IMR-90 (cell line): ENCODE results near the gene HS6ST3. TPM values are rescaled to one million over a fixed set of nuclear protein-coding genes. Genes with fewer than 3 reads are reported as not detected.

Experiments
- ATAC-seq: fragments of 200-7000 bp; cut with Tn5 transposase; 2 replicates; pipeline ENCODE4 v1.9.1; 2020; ENCODE audit warnings: low read depth, mild to moderate bottlenecking, moderate library complexity
- BruUV-seq: library from RNA; stranded (reverse); fragments of 400-500 nt; replicated peaks from 2 replicates; lab custom pipeline; 2021; lab: Mats Ljungman, UMichigan
- CTCF ChIA-PET: fragments of 300-600 bp; formaldehyde crosslinking; extraction: SDS; loops from one replicate; lab custom pipeline; 2021; ENCODE audit warnings: antibody characterized with exemption; lab: Yijun Ruan, JAX
- POLR2A ChIA-PET: fragments of 300-600 bp; sonication (Branson Sonifier 250); formaldehyde crosslinking; loops from one replicate; lab custom pipeline; 2022; ENCODE audit warnings: antibody characterized with exemption; ENCODE audit not compliant: unreplicated experiment; lab: Charles Lee
- DNase-seq: peaks from one replicate; pipeline ENCODE4 v3.0.0; 2013
- H2AFZ ChIP-seq: replicated peaks from 2 replicates; pipeline ENCODE3; 2013; ENCODE audit warnings: low read length, mild to moderate bottlenecking; ENCODE audit not compliant: poor library complexity
- H2AK5ac ChIP-seq: 2 replicates; pipeline ENCODE4 v1.6.1; 2013; ENCODE audit warnings: low read depth, low read length, inconsistent platforms
- H2AK9ac ChIP-seq: replicated peaks from 2 replicates; pipeline ENCODE3; 2013; ENCODE audit warnings: mild to moderate bottlenecking, low read depth, low read length, moderate library complexity; ENCODE audit not compliant: poor library complexity
- H2BK120ac ChIP-seq: 2 replicates; pipeline ENCODE4 v1.6.1; 2013; ENCODE audit warnings: low read depth, low read length, inconsistent platforms
- H2BK15ac ChIP-seq: 3 replicates; pipeline ENCODE4 v1.6.1; 2013; ENCODE audit warnings: low read depth, low read length, inconsistent platforms
- H2BK20ac ChIP-seq: 2 replicates; pipeline ENCODE4 v1.6.1; 2013; ENCODE audit warnings: low read depth, mild to moderate bottlenecking, inconsistent platforms, low read length, moderate library complexity
- H2BK5ac ChIP-seq: 2 replicates; pipeline ENCODE4 v1.6.1; 2013; ENCODE audit warnings: mild to moderate bottlenecking, low read depth, low read length, inconsistent platforms; ENCODE audit not compliant: poor library complexity, severe bottlenecking
- H3K14ac ChIP-seq: replicated peaks from 2 replicates; pipeline ENCODE4 v1.6.1; 2013; ENCODE audit warnings: low read depth, low read length, inconsistent platforms
- H3K18ac ChIP-seq: 2 replicates; pipeline ENCODE4 v1.6.1; 2013; ENCODE audit warnings: low read depth, low read length, control low read depth
- H3K23ac ChIP-seq: 2 replicates; pipeline ENCODE4 v1.6.1; 2013; ENCODE audit warnings: low read depth, low read length, inconsistent platforms
- H3K27ac ChIP-seq: 2 replicates; pipeline ENCODE4 v1.5.1; 2013; ENCODE audit warnings: mild to moderate bottlenecking, control low read depth, low read length; ENCODE audit not compliant: insufficient read depth
- H3K27me3 ChIP-seq: 2 replicates; pipeline ENCODE4 v1.6.1; 2013; ENCODE audit warnings: low read length; ENCODE audit not compliant: control insufficient read depth, insufficient read depth
- H3K36me3 ChIP-seq: 2 replicates; pipeline ENCODE4 v1.6.1; 2013; ENCODE audit warnings: low read length, mixed read lengths; ENCODE audit not compliant: control insufficient read depth, insufficient read depth
- H3K4ac ChIP-seq: 2 replicates; pipeline ENCODE4 v1.6.1; 2013; ENCODE audit warnings: low read depth, low read length, inconsistent platforms
- H3K4me1 ChIP-seq: 2 replicates; pipeline ENCODE4 v1.6.1; 2013; ENCODE audit warnings: low read length, mixed read lengths; ENCODE audit not compliant: control insufficient read depth, insufficient read depth
- H3K4me2 ChIP-seq: 2 replicates; pipeline ENCODE4 v1.6.1; 2013; ENCODE audit warnings: low read depth, mild to moderate bottlenecking, control low read depth, low read length, moderate library complexity
- H3K4me3 ChIP-seq: 2 replicates; pipeline ENCODE4 v1.5.1; 2013; ENCODE audit warnings: low read depth, mild to moderate bottlenecking, control low read depth, low read length, moderate library complexity; ENCODE audit not compliant: insufficient read depth
- H3K56ac ChIP-seq: 2 replicates; pipeline ENCODE4 v1.6.1; 2013; ENCODE audit warnings: low read length, inconsistent platforms; ENCODE audit not compliant: insufficient read depth; ENCODE audit errors: extremely low read depth
- H3K79me1 ChIP-seq, 2 experiments: 2 replicates each; pipeline ENCODE4 v1.6.1; 2013; ENCODE audit warnings: low read length in 2 of 2, inconsistent platforms in 1 of 2, low read depth in 1 of 2
- H3K9ac ChIP-seq: 2 replicates; pipeline ENCODE4 v1.6.1; 2013; ENCODE audit warnings: low read depth, low read length, control low read depth
- H3K9me1 ChIP-seq: 2 replicates; pipeline ENCODE4 v1.6.1; 2013; ENCODE audit warnings: low read length, inconsistent platforms; ENCODE audit not compliant: insufficient read depth
- H3K9me3 ChIP-seq: 2 replicates; pipeline ENCODE4 v1.6.1; 2013; ENCODE audit warnings: low read length; ENCODE audit not compliant: control insufficient read depth, insufficient read depth
- H4K20me1 ChIP-seq: 2 replicates; pipeline ENCODE4 v1.6.1; 2013; ENCODE audit warnings: low read length, inconsistent platforms; ENCODE audit not compliant: insufficient read depth
- H4K5ac ChIP-seq: 2 replicates; pipeline ENCODE4 v1.6.1; 2013; ENCODE audit warnings: mild to moderate bottlenecking, low read depth, low read length, control low read depth
- H4K8ac ChIP-seq, 2 experiments: 2 replicates each; pipeline ENCODE4 v1.6.1; 2013; ENCODE audit warnings: low read depth in 2 of 2, low read length in 2 of 2, control low read depth in 1 of 2, inconsistent platforms in 1 of 2
- H4K91ac ChIP-seq: 2 replicates; pipeline ENCODE4 v1.6.1; 2013; ENCODE audit warnings: low read depth, low read length, inconsistent platforms; ENCODE audit not compliant: insufficient read depth
- BHLHE40 ChIP-seq: fragments of 150-350 bp; IDR thresholded peaks from 2 replicates; pipeline ENCODE4 v1.6.1; 2016; ENCODE audit warnings: mild to moderate bottlenecking, low read depth, low read length
- CEBPB ChIP-seq: IDR thresholded peaks from 2 replicates; pipeline ENCODE4 v1.6.1; 2012; ENCODE audit warnings: low read depth, low read length, improper control_type of control experiment
- CHD1 ChIP-seq: IDR thresholded peaks from 2 replicates; pipeline ENCODE4 v1.6.1; 2012; ENCODE audit warnings: low read depth, low read length, improper control_type of control experiment
- ELK1 ChIP-seq: fragments of 150-350 bp; IDR thresholded peaks from 2 replicates; pipeline ENCODE4 v1.6.1; 2016; ENCODE audit warnings: low read depth, mild to moderate bottlenecking, low read length, moderate library complexity, borderline replicate concordance
- MAFK ChIP-seq: IDR thresholded peaks from 2 replicates; pipeline ENCODE4 v1.6.1; 2012; ENCODE audit warnings: low read depth, low read length, improper control_type of control experiment
- RFX5 ChIP-seq: IDR thresholded peaks from 2 replicates; pipeline ENCODE4 v1.8.0; 2012; ENCODE audit warnings: low read depth, mild to moderate bottlenecking, low read length, moderate library complexity
- whole genome bisulfite sequencing, 2 experiments: methylation state at CpG; one replicate each; pipeline versions ENCODE4 v1.1.5 to v1.1.7; 2013; ENCODE audit warnings: missing lambda C conversion rate in 2 of 2; ENCODE audit not compliant: insufficient read length in 1 of 2; ENCODE audit errors: extremely low coverage in 2 of 2; 5-methylcytosine and 5-hydroxymethylcytosine counted together
- dilution Hi-C: fragments of 300-500 bp; cut with HindIII; formaldehyde crosslinking; loops from one replicate; pipeline ENCODE4 v1.14.3; 2018; ENCODE audit warnings: low sequenced_read_pairs; ENCODE audit not compliant: unreplicated experiment
- in situ Hi-C: fragments of 300-500 bp; cut with MboI; formaldehyde crosslinking; loops from 3 replicates; pipeline ENCODE4 v1.14.3; 2019; ENCODE audit warnings: low sequenced_read_pairs, inconsistent platforms, mixed read lengths
- intact Hi-C: fragments of 100-400 bp; cut with micrococcal nuclease; formaldehyde crosslinking; loops from 2 replicates; pipeline ENCODE4 v1.10.0; 2022
- polyA plus RNA-seq, 3 experiments: library from polyadenylated mRNA; depleted of rRNA; stranded (reverse); fragments of >200 nt; gene quantifications; 2 replicates each; pipeline ENCODE4 v1.2.3, GENCODE V29; 2012; ENCODE audit warnings: low replicate concordance in 1 of 3
- total RNA-seq: library from RNA; depleted of rRNA; stranded (reverse); fragments of >200 nt; gene quantifications from 2 replicates; pipeline ENCODE4 v1.2.3, GENCODE V29; 2012

HS6ST3 gene
- total and polyA plus RNA-seq, 2 of the 4 experiments (the other 2 are of a cell fraction), result not detected

GRCh38 chr13:96248103-96248502 is 158.2 kb downstream of the HS6ST3 start:
- H3K18ac ChIP-seq, result no peak overlapping the region
- H3K9ac ChIP-seq, result no peak overlapping the region
- no TSS peak for BruUV-seq
- H3K14ac ChIP-seq, result no peak overlapping the region
- DNase-seq (no peak), ATAC-seq (no peak)
- H3K23ac ChIP-seq, result no peak overlapping the region
- H3K27me3 ChIP-seq, result no peaks in the 10 kb centered on the region
- no peak overlapping the region for H2BK20ac ChIP-seq
- in situ Hi-C loops (no loop called here), dilution Hi-C loops (no loop called here), intact Hi-C loops (no loop called here)
- H4K8ac ChIP-seq, result no peak overlapping the region
- H2AFZ ChIP-seq, result no peak overlapping the region
- no peak overlapping the region for H2BK15ac ChIP-seq
- no peaks in the 10 kb centered on the region for H4K20me1 ChIP-seq
- H4K5ac ChIP-seq, result no peak overlapping the region
- no peaks in the 10 kb centered on the region for H3K36me3 ChIP-seq
- no peaks in the 10 kb centered on the region for H3K79me1 ChIP-seq
- H3K4me3 ChIP-seq, result no peak overlapping the region
- POLR2A ChIA-PET, result no interaction called here
- H3K4me2 ChIP-seq, result no peak overlapping the region
- H3K27ac ChIP-seq, result no peak overlapping the region
- CTCF ChIA-PET, result no interaction called here
- H3K56ac ChIP-seq, result no peak overlapping the region
- 20% methylated on average over 1 of the region's 2 CpGs; no CpG with 5 or more reads in 1 of the 2 experiments for WGBS, 2 experiments
- no peak for TF ChIP-seq CHD1
- TF ChIP-seq ELK1, result no peak
- no peak for TF ChIP-seq RFX5
- TF ChIP-seq MAFK, result no peak
- no peak for TF ChIP-seq CEBPB
- TF ChIP-seq BHLHE40, result no peak
- H3K4ac ChIP-seq, result no peak overlapping the region
- H2AK9ac ChIP-seq, result no peak overlapping the region
- H4K91ac ChIP-seq, result no peak overlapping the region
- no peak overlapping the region for H2AK5ac ChIP-seq
- H3K4me1 ChIP-seq, result no peaks in the 10 kb centered on the region
- H2BK5ac ChIP-seq, result no peak overlapping the region
- H2BK120ac ChIP-seq, result no peak overlapping the region
- peaks cover 9% of the 10 kb centered on the region; the same call in 1 of the 2 replicates for H3K9me3 ChIP-seq
- no peaks in the 10 kb centered on the region for H3K9me1 ChIP-seq
